Measurements from ENCODE around the gene CLUH. TPM values are rescaled to one million over a fixed set of nuclear protein-coding genes. Genes with fewer than 3 reads are reported as not detected.
A peak's percentile ranks its signal among the peaks of the same experiment; 100 is the strongest.

The CLUH gene
- total RNA-seq, 1 donor from 2014 or later: 53.6 TPM

DNA sequence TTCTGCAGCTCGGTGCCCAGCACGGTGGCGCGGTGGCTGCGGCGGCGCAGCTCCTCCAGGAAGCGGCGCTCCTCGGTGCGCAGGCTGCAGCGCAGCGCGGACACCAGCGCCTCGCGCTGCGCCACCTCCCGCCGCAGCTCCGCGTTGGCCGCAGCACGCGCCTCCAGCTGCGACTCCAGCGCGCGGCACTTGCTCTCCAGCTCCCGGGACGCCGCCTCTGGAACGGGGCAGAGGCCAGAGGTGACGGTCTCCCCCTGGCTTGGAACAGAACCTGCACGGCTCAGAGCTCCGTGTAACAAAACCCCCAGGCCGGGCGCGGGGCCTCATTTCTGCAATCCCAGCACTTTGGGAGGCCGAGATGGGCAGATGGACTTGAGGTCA, 13.2 kb upstream of the CLUH start:
- DNase-seq (ENCODE audit: low read depth) (peak; percentile 13), FAIRE-seq (no peak)
- H3K4me2 ChIP-seq (ENCODE audit: low read length): peak overlapping the region; percentile 41
- no peaks in the 10 kb centered on the region for H3K79me2 ChIP-seq (ENCODE audit: insufficient read depth, low read length)
- Mint-ChIP-seq H3K27me3 (ENCODE audit: low read depth, unreplicated experiment) (peaks cover 43% of the 10 kb centered on the region), H3K9me3 (ENCODE audit: unreplicated experiment) (no peaks in the 10 kb centered on the region), H3K4me1 (ENCODE audit: low read depth, unreplicated experiment) (no peaks in the 10 kb centered on the region), H3K27ac (ENCODE audit: unreplicated experiment) (no peak overlapping the region), H3K36me3 (ENCODE audit: low read depth, unreplicated experiment) (no peaks in the 10 kb centered on the region), H3K4me3 (ENCODE audit: unreplicated experiment) (no peak overlapping the region)
- H3K4me3 ChIP-seq (ENCODE audit: insufficient read depth, low read depth, low read length): no peak overlapping the region
- H4K20me1 ChIP-seq (ENCODE audit: insufficient read depth, low read length): no peaks in the 10 kb centered on the region
- H3K36me3 ChIP-seq (ENCODE audit: insufficient read depth, low read length): no peaks in the 10 kb centered on the region
- no peak overlapping the region for H3K9ac ChIP-seq (ENCODE audit: low read length)
- no peak overlapping the region for H3K27ac ChIP-seq (ENCODE audit: low read depth, low read length)
- peak overlapping the region; percentile 52 for H2AFZ ChIP-seq (ENCODE audit: low read depth, low read length)
- H3K9me3 ChIP-seq (ENCODE audit: insufficient read depth, low read depth, low read length): no peaks in the 10 kb centered on the region
- peaks cover 21% of the 10 kb centered on the region for H3K27me3 ChIP-seq (ENCODE audit: insufficient read depth, low read length)
- H3K4me1 ChIP-seq (ENCODE audit: insufficient read depth, low read length): no peaks in the 10 kb centered on the region
- TF ChIP-seq, protein P1, sequence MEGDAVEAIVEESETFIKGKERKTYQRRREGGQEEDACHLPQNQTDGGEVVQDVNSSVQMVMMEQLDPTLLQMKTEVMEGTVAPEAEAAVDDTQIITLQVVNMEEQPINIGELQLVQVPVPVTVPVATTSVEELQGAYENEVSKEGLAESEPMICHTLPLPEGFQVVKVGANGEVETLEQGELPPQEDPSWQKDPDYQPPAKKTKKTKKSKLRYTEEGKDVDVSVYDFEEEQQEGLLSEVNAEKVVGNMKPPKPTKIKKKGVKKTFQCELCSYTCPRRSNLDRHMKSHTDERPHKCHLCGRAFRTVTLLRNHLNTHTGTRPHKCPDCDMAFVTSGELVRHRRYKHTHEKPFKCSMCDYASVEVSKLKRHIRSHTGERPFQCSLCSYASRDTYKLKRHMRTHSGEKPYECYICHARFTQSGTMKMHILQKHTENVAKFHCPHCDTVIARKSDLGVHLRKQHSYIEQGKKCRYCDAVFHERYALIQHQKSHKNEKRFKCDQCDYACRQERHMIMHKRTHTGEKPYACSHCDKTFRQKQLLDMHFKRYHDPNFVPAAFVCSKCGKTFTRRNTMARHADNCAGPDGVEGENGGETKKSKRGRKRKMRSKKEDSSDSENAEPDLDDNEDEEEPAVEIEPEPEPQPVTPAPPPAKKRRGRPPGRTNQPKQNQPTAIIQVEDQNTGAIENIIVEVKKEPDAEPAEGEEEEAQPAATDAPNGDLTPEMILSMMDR (IDR thresholded peaks at IDR 0.05; ENCODE audit: insufficient read depth, low read depth, low read length): no peak
- peak; percentile 47 for TF ChIP-seq EZH2 (IDR thresholded peaks at IDR 0.05; ENCODE audit: insufficient read depth, low read length)

DNA sequence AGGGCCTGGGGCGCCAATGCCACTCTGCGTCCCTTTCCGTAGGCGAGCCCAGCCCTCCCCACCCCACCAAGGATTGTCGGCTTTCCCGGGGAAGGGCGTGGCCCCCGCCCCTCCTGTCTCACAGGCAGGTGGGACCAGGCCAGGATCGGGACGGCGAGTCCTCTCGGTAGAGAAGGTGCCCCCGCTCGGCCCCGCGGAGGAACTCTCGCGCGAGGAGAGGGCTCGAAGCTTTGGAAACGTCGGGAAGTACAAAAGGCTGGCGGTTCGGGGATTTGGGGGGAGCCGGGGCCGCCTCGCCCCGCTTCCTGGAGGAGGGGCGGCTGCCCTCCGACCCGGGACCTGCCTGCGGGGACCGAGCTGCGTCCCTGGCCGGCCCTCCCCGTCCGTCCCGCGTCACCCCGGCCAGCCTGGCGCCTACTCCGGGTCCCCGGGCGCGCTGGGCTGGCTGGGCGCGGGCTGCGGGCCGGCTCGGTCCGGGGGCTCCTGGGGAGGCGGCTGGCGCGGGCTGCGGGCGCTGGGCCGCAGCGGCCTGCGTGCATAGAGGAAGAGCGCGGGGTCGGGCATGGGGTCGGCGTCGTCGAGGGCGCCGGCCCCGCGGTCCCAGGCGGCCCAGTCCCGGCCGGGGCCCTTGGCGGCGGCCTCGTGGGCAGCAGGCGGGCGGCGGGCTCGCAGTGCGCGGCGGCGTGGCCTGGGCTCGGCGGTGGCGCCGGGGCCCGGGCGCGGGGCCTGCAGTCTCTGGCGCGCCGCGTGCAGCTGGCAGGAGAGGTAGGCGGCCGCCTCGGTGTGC, 12.6 kb upstream of the CLUH start:
- DNase-seq (ENCODE audit: low read depth) (no peak), FAIRE-seq (no peak)
- Histone ChIP-seq H3K27me3 (ENCODE audit: insufficient read depth, low read length) (peaks cover 16% of the 10 kb centered on the region), H3K36me3 (ENCODE audit: insufficient read depth, low read length) (no peaks in the 10 kb centered on the region), H3K4me2 (ENCODE audit: low read length) (peak overlapping the region; percentile 41), H3K9ac (ENCODE audit: low read length) (no peak overlapping the region), H2AFZ (ENCODE audit: low read depth, low read length) (peak overlapping the region; percentile 52), H3K79me2 (ENCODE audit: insufficient read depth, low read length) (no peaks in the 10 kb centered on the region), H3K4me3 (ENCODE audit: insufficient read depth, low read depth, low read length) (no peak overlapping the region), H3K9me3 (ENCODE audit: insufficient read depth, low read depth, low read length) (no peaks in the 10 kb centered on the region), H4K20me1 (ENCODE audit: insufficient read depth, low read length) (no peaks in the 10 kb centered on the region), H3K27ac (ENCODE audit: low read depth, low read length) (no peak overlapping the region), H3K4me1 (ENCODE audit: insufficient read depth, low read length) (no peaks in the 10 kb centered on the region)
- TF ChIP-seq, protein P1 (IDR thresholded peaks at IDR 0.05; ENCODE audit: insufficient read depth, low read depth, low read length): no peak
- no peak for TF ChIP-seq EZH2 (IDR thresholded peaks at IDR 0.05; ENCODE audit: insufficient read depth, low read length)
- no peak overlapping the region for H3K4me3 Mint-ChIP-seq (ENCODE audit: unreplicated experiment)
- H3K4me1 Mint-ChIP-seq (ENCODE audit: low read depth, unreplicated experiment): no peaks in the 10 kb centered on the region
- H3K9me3 Mint-ChIP-seq (ENCODE audit: unreplicated experiment): peaks cover 2% of the 10 kb centered on the region
- no peak overlapping the region for H3K27ac Mint-ChIP-seq (ENCODE audit: unreplicated experiment)
- H3K36me3 Mint-ChIP-seq (ENCODE audit: low read depth, unreplicated experiment): no peaks in the 10 kb centered on the region
- peaks cover 43% of the 10 kb centered on the region for H3K27me3 Mint-ChIP-seq (ENCODE audit: low read depth, unreplicated experiment)

DNA sequence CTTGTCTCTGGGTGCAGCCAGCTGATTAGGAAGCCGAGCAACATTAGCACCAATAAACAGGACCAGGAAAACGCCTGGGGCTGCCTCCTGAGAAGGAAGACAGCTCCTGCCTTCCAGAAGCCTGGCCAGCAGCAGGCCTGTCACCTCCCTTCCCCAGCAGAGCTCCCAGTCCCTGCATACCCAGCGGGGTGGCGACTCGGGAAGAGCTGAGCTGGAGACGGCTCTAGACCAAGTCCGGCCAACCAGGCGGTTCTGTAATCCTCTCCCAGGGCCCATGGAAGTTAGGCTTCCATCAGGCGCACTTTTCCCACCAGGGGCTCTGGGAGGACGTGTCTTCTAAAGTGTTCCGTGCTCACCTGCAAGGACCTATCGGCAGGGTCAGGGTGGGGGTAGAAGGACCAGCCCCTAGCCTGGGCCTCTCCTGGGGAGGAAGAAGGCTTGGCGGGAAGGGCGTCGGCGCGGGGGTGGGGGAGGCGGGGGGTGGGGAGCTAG, 12.0 kb upstream of the CLUH start:
- Mint-ChIP-seq H3K9me3 (ENCODE audit: unreplicated experiment) (peaks cover 2% of the 10 kb centered on the region), H3K27me3 (ENCODE audit: low read depth, unreplicated experiment) (peaks cover 43% of the 10 kb centered on the region), H3K4me1 (ENCODE audit: low read depth, unreplicated experiment) (no peaks in the 10 kb centered on the region), H3K36me3 (ENCODE audit: low read depth, unreplicated experiment) (no peaks in the 10 kb centered on the region), H3K4me3 (ENCODE audit: unreplicated experiment) (no peak overlapping the region), H3K27ac (ENCODE audit: unreplicated experiment) (no peak overlapping the region)
- TF ChIP-seq EZH2 (IDR thresholded peaks at IDR 0.05; ENCODE audit: insufficient read depth, low read length): peak; percentile 25
- TF ChIP-seq, protein P1 (IDR thresholded peaks at IDR 0.05; ENCODE audit: insufficient read depth, low read depth, low read length): no peak
- Histone ChIP-seq H3K27me3 (ENCODE audit: insufficient read depth, low read length) (peaks cover 16% of the 10 kb centered on the region), H3K9ac (ENCODE audit: low read length) (no peak overlapping the region), H3K4me3 (ENCODE audit: insufficient read depth, low read depth, low read length) (no peak overlapping the region), H3K4me2 (ENCODE audit: low read length) (no peak overlapping the region), H3K4me1 (ENCODE audit: insufficient read depth, low read length) (no peaks in the 10 kb centered on the region), H4K20me1 (ENCODE audit: insufficient read depth, low read length) (no peaks in the 10 kb centered on the region), H3K9me3 (ENCODE audit: insufficient read depth, low read depth, low read length) (no peaks in the 10 kb centered on the region), H3K36me3 (ENCODE audit: insufficient read depth, low read length) (no peaks in the 10 kb centered on the region), H3K27ac (ENCODE audit: low read depth, low read length) (no peak overlapping the region), H3K79me2 (ENCODE audit: insufficient read depth, low read length) (no peaks in the 10 kb centered on the region), H2AFZ (ENCODE audit: low read depth, low read length) (no peak overlapping the region)
- FAIRE-seq (no peak), DNase-seq (ENCODE audit: low read depth) (no peak)

Measured in astrocyte (in vitro differentiated cells and primary cell).